Measurements from ENCODE around the gene IRF2BP1.
"Not testable (repeated sequence)": the region's sequence is repeated elsewhere in the genome, so short reads cannot be mapped to it uniquely, and the experiment has no call there.

Gene IRF2BP1

GRCh38 chr19:45902651-45903625 lies 17.0 kb upstream of the IRF2BP1 start:
- DNase-seq (ENCODE audit: low read depth in 2 of 2), result peak; percentile 97 to 99

- DNase-seq (ENCODE audit: low read depth in 2 of 2), result no peak
Measured at GRCh38 chr19:45901912-45902650, 16.1 kb upstream of the IRF2BP1 start, which contains the start of gene MYPOP. Gene MYPOP (minus strand): TSS chr19:45902613. CDS start chr19:45901773, 840 bp downstream.

- no peak for DNase-seq (ENCODE audit: low read depth in 2 of 2)
Measured at GRCh38 chr19:45901432-45901911, 15.5 kb upstream of the IRF2BP1 start.

GRCh38 chr19:45900738-45901431 lies 14.9 kb upstream of the IRF2BP1 start:
- DNase-seq (ENCODE audit: low read depth in 2 of 2), result no peak

- no peak for DNase-seq (ENCODE audit: low read depth in 2 of 2)
Measured at GRCh38 chr19:45899919-45900589, 14.1 kb upstream of the IRF2BP1 start.

GRCh38 chr19:45899253-45899652 lies 13.3 kb upstream of the IRF2BP1 start:
- no peak for DNase-seq (ENCODE audit: low read depth in 2 of 2)

GRCh38 chr19:45897261-45897812 lies 11.4 kb upstream of the IRF2BP1 start:
- DNase-seq (ENCODE audit: low read depth in 2 of 2), result no peak

- not testable (repeated sequence) for DNase-seq (ENCODE audit: low read depth in 2 of 2)
Measured at GRCh38 chr19:45895983-45896599, 10.2 kb upstream of the IRF2BP1 start.

- no peak for DNase-seq (ENCODE audit: low read depth in 2 of 2)
Measured at GRCh38 chr19:45895519-45895972, 9.6 kb upstream of the IRF2BP1 start.

- no peak for DNase-seq (ENCODE audit: low read depth in 2 of 2)
Measured at GRCh38 chr19:45890877-45891276, 4.9 kb upstream of the IRF2BP1 start.

GRCh38 chr19:45889210-45889885 lies 3.4 kb upstream of the IRF2BP1 start:
- DNase-seq (ENCODE audit: low read depth in 2 of 2), result no peak

- no peak for DNase-seq (ENCODE audit: low read depth in 2 of 2)
Measured at GRCh38 chr19:45887200-45887710, 1.3 kb upstream of the IRF2BP1 start.

GRCh38 chr19:45886427-45887199 lies 672 bp upstream of the IRF2BP1 start:
- DNase-seq (ENCODE audit: low read depth in 2 of 2), result peak; percentile 83 to 85

GRCh38 chr19:45884682-45885555 lies 1.0 kb downstream of the IRF2BP1 start:
- no peak for DNase-seq (ENCODE audit: low read depth in 2 of 2)

GRCh38 chr19:45883881-45884681 lies 1.9 kb downstream of the IRF2BP1 start:
- no peak for DNase-seq (ENCODE audit: low read depth in 2 of 2)

GRCh38 chr19:45883586-45883880 lies 2.4 kb downstream of the IRF2BP1 start:
- no peak for DNase-seq (ENCODE audit: low read depth in 2 of 2)
